ENCODE measurements around the gene IPO5. TPM values are rescaled to one million over a fixed set of nuclear protein-coding genes. Genes with fewer than 3 reads are reported as not detected.

Gene IPO5
- total RNA-seq, 1 experiment from 2014 or later, result 301 TPM

DNA sequence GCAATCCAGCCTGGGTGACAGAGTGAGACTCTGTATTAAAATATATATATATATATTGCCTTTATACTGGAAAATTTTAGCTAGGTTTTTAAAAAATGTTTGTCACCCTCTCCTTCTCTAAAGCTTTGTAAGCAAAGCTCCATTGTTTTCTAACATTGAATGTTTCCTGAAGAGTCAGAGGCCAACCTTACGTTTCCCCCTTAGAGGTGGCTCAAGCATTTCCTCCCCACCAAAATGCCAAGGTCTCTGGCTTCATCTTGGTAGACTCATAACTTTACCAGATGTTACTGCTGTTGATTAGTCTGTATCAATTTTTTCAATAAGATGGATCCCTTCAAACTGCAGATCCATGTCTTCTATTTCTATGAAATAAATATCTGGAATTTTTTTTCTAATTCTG lies 25.2 kb upstream of the IPO5 start (continued):
- TF ChIP-seq, protein P1, sequence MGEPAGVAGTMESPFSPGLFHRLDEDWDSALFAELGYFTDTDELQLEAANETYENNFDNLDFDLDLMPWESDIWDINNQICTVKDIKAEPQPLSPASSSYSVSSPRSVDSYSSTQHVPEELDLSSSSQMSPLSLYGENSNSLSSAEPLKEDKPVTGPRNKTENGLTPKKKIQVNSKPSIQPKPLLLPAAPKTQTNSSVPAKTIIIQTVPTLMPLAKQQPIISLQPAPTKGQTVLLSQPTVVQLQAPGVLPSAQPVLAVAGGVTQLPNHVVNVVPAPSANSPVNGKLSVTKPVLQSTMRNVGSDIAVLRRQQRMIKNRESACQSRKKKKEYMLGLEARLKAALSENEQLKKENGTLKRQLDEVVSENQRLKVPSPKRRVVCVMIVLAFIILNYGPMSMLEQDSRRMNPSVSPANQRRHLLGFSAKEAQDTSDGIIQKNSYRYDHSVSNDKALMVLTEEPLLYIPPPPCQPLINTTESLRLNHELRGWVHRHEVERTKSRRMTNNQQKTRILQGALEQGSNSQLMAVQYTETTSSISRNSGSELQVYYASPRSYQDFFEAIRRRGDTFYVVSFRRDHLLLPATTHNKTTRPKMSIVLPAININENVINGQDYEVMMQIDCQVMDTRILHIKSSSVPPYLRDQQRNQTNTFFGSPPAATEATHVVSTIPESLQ (CRISPR knock-in tag; IDR thresholded peaks at IDR 0.05), result no peak

GRCh38 chr13:97932036-97932435 lies 21.4 kb upstream of the IPO5 start:
- TF ChIP-seq TEAD1 (CRISPR knock-in tag; IDR thresholded peaks at IDR 0.05) (no peak), SOX15 (CRISPR knock-in tag; IDR thresholded peaks at IDR 0.05) (no peak)
- Mint-ChIP-seq H3K27me3 (ENCODE audit: low read depth) (no peaks in the 10 kb centered on the region), H3K9me3 (no peaks in the 10 kb centered on the region), H3K36me3 (no peaks in the 10 kb centered on the region), H3K4me1 (peaks cover 15% of the 10 kb centered on the region), H3K27ac (no peak overlapping the region), H3K4me3 (no peak overlapping the region)
- ATAC-seq (no peak), DNase-seq (ENCODE audit: low spot score) (no peak)
- ChIA-PET POLR2A (interaction anchor here (0.6 kb wide), 1 partner anchor 32 kb away, joined by 9 read pairs; no protein-coding TSS in a partner anchor), CTCF (interaction anchor here (1.0 kb wide), 1 partner anchor 76 kb away, joined by 3 read pairs; no protein-coding TSS in a partner anchor)

- CTCF ChIA-PET, result interaction anchor here (1.0 kb wide), 1 partner anchor 77 kb away, joined by 3 read pairs; no protein-coding TSS in a partner anchor
- H3K27me3 Mint-ChIP-seq (ENCODE audit: low read depth), result no peaks in the 10 kb centered on the region
- peaks cover 15% of the 10 kb centered on the region for H3K4me1 Mint-ChIP-seq
- POLR2A ChIA-PET, result no interaction called here
- TF ChIP-seq PRRX2 (CRISPR knock-in tag; IDR thresholded peaks at IDR 0.05), result no peak
- no peaks in the 10 kb centered on the region for H3K9me3 Mint-ChIP-seq
- no peaks in the 10 kb centered on the region for H3K36me3 Mint-ChIP-seq
- no peak for ATAC-seq
- no peak for DNase-seq (ENCODE audit: low spot score)
- no peak overlapping the region for H3K27ac Mint-ChIP-seq
- no peak overlapping the region for H3K4me3 Mint-ChIP-seq
Measured at GRCh38 chr13:97932647-97933046, 20.8 kb upstream of the IPO5 start.

GRCh38 chr13:97933776-97934175 lies 19.7 kb upstream of the IPO5 start:
- CTCF ChIA-PET, result interaction anchor here (0.6 to 0.7 kb wide), 2 partner anchors 79 to 100 kb away, joined by 3 read pairs; no protein-coding TSS in a partner anchor
- peaks cover 15% of the 10 kb centered on the region for H3K4me1 Mint-ChIP-seq
- H3K27ac Mint-ChIP-seq, result no peak overlapping the region
- no peaks in the 10 kb centered on the region for H3K9me3 Mint-ChIP-seq
- no peak for DNase-seq (ENCODE audit: low spot score)
- H3K27me3 Mint-ChIP-seq (ENCODE audit: low read depth), result no peaks in the 10 kb centered on the region; the same call in 1 of the 2 replicates
- no peaks in the 10 kb centered on the region for H3K36me3 Mint-ChIP-seq
- TF ChIP-seq PRRX2 (CRISPR knock-in tag; IDR thresholded peaks at IDR 0.05), result no peak
- no peak for TF ChIP-seq NR3C1 (CRISPR knock-in tag; conservative IDR thresholded peaks at IDR 0.05; ENCODE audit: low read depth)
- TF ChIP-seq TCF7 (CRISPR knock-in tag; IDR thresholded peaks at IDR 0.05; ENCODE audit: low read depth), result no peak
- TF ChIP-seq ESRRA (CRISPR knock-in tag; IDR thresholded peaks at IDR 0.05; ENCODE audit: borderline replicate concordance), result no peak
- TF ChIP-seq, protein P2, sequence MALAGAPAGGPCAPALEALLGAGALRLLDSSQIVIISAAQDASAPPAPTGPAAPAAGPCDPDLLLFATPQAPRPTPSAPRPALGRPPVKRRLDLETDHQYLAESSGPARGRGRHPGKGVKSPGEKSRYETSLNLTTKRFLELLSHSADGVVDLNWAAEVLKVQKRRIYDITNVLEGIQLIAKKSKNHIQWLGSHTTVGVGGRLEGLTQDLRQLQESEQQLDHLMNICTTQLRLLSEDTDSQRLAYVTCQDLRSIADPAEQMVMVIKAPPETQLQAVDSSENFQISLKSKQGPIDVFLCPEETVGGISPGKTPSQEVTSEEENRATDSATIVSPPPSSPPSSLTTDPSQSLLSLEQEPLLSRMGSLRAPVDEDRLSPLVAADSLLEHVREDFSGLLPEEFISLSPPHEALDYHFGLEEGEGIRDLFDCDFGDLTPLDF (CRISPR knock-in tag; IDR thresholded peaks at IDR 0.05), result no peak
- no peak for TF ChIP-seq E2F4 (CRISPR knock-in tag; IDR thresholded peaks at IDR 0.05; ENCODE audit: borderline replicate concordance, low read depth)
- TF ChIP-seq ETV6 (CRISPR knock-in tag; IDR thresholded peaks at IDR 0.05), result no peak
- TF ChIP-seq ZNF138 (CRISPR knock-in tag; conservative IDR thresholded peaks at IDR 0.05), result no peak
- TF ChIP-seq ZBTB43 (CRISPR knock-in tag; IDR thresholded peaks at IDR 0.05), result no peak
- no peak for TF ChIP-seq ZSCAN18 (CRISPR knock-in tag; IDR thresholded peaks at IDR 0.05)
- TF ChIP-seq, protein P3, sequence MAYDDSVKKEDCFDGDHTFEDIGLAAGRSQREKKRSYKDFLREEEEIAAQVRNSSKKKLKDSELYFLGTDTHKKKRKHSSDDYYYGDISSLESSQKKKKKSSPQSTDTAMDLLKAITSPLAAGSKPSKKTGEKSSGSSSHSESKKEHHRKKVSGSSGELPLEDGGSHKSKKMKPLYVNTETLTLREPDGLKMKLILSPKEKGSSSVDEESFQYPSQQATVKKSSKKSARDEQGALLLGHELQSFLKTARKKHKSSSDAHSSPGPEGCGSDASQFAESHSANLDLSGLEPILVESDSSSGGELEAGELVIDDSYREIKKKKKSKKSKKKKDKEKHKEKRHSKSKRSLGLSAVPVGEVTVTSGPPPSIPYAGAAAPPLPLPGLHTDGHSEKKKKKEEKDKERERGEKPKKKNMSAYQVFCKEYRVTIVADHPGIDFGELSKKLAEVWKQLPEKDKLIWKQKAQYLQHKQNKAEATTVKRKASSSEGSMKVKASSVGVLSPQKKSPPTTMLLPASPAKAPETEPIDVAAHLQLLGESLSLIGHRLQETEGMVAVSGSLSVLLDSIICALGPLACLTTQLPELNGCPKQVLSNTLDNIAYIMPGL (CRISPR knock-in tag; IDR thresholded peaks at IDR 0.05), result no peak
- TF ChIP-seq, protein P4, sequence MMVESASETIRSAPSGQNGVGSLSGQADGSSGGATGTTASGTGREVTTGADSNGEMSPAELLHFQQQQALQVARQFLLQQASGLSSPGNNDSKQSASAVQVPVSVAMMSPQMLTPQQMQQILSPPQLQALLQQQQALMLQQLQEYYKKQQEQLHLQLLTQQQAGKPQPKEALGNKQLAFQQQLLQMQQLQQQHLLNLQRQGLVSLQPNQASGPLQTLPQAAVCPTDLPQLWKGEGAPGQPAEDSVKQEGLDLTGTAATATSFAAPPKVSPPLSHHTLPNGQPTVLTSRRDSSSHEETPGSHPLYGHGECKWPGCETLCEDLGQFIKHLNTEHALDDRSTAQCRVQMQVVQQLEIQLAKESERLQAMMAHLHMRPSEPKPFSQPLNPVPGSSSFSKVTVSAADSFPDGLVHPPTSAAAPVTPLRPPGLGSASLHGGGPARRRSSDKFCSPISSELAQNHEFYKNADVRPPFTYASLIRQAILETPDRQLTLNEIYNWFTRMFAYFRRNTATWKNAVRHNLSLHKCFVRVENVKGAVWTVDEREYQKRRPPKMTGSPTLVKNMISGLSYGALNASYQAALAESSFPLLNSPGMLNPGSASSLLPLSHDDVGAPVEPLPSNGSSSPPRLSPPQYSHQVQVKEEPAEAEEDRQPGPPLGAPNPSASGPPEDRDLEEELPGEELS (CRISPR knock-in tag; IDR thresholded peaks at IDR 0.05), result no peak
- TF ChIP-seq, protein P5, sequence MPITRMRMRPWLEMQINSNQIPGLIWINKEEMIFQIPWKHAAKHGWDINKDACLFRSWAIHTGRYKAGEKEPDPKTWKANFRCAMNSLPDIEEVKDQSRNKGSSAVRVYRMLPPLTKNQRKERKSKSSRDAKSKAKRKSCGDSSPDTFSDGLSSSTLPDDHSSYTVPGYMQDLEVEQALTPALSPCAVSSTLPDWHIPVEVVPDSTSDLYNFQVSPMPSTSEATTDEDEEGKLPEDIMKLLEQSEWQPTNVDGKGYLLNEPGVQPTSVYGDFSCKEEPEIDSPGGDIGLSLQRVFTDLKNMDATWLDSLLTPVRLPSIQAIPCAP (CRISPR knock-in tag; IDR thresholded peaks at IDR 0.05), result no peak
- H3K4me3 Mint-ChIP-seq, result no peak overlapping the region
- no peak for ATAC-seq
- POLR2A ChIA-PET, result no interaction called here

Data from WTC11 (cell line).